ENCODE measurements around the gene AKAP13.

AKAP13 gene

DNA sequence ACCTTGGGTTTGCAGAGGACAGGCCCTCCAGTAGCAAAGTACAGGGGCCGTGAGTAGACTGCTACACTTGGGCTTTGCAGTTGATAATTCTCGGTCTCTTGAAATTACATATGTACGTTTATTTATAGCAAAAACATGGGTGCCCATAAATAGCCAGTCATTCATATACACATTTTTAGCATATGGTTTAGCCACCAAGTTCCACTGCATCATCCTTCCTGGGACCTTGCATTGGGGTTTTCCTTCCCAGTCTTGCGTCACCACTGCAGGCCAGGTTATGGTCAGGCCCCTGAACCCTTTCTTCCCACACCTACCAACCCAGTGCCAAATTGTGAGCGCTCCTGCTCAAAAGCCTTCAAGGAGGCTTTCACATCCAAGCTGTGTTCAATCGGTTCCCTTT, 401.7 kb downstream of the AKAP13 start:
- TF ChIP-seq, protein P1, sequence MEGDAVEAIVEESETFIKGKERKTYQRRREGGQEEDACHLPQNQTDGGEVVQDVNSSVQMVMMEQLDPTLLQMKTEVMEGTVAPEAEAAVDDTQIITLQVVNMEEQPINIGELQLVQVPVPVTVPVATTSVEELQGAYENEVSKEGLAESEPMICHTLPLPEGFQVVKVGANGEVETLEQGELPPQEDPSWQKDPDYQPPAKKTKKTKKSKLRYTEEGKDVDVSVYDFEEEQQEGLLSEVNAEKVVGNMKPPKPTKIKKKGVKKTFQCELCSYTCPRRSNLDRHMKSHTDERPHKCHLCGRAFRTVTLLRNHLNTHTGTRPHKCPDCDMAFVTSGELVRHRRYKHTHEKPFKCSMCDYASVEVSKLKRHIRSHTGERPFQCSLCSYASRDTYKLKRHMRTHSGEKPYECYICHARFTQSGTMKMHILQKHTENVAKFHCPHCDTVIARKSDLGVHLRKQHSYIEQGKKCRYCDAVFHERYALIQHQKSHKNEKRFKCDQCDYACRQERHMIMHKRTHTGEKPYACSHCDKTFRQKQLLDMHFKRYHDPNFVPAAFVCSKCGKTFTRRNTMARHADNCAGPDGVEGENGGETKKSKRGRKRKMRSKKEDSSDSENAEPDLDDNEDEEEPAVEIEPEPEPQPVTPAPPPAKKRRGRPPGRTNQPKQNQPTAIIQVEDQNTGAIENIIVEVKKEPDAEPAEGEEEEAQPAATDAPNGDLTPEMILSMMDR (IDR thresholded peaks at IDR 0.05; ENCODE audit: low read depth, low read length, missing control alignments), result no peak
- no peak for DNase-seq (ENCODE audit: extremely low read depth, low read depth)
- H3K4me3 ChIP-seq (replicated peaks; ENCODE audit: low read depth, low read length), result no peak overlapping the region

DNA sequence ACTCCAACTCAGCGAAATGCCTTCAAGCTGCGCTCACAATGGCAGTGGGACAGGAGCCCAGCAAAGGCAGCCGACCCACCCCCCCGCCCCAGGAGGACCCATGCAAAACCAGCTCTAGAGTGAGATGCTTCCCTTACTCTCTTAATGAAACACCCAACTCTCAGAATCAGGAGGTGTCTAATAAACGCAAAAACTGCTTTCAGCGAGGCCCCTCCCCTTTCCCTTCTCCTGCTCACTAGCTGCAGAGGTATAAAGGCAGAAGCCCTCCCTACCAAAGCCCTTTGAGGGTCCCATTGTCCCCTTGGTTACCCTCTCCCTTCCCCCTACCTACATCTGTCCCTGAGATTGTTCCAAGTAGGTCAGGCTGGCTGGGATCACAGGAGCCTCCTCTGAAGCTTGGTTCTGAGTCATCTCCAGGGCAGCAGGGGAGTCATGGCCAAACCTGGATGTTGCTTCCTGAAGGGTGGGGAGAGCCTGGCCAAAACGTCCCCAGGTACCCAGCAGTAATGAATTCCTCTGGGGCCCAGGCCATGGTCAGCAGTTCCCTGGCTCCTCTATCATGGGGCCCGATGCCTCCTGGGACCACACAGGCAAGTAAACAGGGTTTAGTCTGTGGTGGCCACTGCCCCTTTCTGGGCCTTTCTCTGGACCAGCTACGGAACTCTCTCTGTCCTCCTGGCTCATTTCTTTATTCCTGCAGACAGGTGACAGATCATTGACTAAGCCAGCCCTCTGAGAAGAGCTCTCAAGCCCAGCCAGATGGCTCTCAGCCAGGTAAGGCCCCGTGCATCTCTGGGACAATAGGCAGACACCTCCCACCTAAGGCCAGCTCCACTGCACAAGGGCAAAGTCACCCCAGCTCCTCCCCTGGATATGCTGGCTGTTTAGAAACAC, 405.7 kb downstream of the AKAP13 start:
- H3K4me3 ChIP-seq (replicated peaks; ENCODE audit: low read depth, low read length), result no peak overlapping the region
- TF ChIP-seq, protein P1 (IDR thresholded peaks at IDR 0.05; ENCODE audit: low read depth, low read length, missing control alignments), result no peak
- DNase-seq (ENCODE audit: extremely low read depth, low read depth), result no peak

DNA sequence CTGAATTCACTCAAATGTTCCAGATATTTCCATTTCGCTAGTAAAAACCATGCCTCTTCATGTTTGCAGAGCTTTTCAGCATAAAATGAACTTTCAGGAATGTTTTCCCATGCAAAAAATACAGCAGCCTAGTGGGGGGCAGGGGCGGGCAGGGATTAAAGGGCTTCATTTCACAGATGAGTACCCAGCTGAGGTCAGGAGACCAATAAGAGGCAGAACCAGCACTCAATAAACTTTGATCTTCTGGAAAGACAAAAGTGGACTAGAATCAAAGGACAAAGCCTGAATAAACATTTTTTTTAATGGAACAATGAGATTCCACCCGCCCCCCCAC, 406.3 kb downstream of the AKAP13 start:
- TF ChIP-seq, protein P1 (IDR thresholded peaks at IDR 0.05; ENCODE audit: low read depth, low read length, missing control alignments), result no peak
- DNase-seq (ENCODE audit: extremely low read depth, low read depth), result no peak
- H3K4me3 ChIP-seq (replicated peaks; ENCODE audit: low read depth, low read length), result no peak overlapping the region

DNA sequence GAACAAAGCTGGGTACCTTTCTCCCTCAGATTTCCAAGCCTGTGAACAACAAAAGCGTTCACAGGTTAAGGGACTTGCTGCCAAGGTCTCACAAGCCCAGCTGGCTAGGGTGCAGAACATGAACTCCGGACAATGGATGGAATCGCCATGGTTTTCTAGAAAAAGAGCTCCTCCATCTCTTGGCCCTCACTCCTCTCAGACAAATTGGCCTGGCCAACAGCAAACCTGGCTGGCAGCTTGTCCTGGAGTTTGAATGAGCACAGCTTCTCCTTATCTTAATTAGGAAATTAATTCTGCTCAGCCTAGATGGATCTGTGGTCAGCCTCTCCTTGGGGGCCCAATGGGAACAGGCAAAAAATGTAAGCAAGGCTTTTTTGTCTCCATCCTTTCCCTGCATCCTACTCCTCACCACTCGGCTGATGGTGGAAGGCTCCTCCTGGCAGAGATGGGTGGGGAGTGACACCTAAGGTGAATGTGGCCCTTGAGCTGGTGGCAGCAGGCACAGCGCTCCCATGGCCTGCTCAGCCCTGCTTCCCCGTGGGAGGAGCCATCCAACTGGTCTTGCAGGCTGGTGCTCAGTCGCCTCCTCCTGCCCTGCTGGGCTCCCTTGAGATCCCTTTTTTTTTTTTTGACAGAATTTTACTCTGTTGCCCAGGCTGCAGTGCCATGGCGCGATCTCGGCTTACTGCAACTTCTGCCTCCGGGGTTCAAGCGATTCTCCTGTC, 408.5 kb downstream of the AKAP13 start:
- TF ChIP-seq, protein P1 (IDR thresholded peaks at IDR 0.05; ENCODE audit: low read depth, low read length, missing control alignments), result no peak

DNA sequence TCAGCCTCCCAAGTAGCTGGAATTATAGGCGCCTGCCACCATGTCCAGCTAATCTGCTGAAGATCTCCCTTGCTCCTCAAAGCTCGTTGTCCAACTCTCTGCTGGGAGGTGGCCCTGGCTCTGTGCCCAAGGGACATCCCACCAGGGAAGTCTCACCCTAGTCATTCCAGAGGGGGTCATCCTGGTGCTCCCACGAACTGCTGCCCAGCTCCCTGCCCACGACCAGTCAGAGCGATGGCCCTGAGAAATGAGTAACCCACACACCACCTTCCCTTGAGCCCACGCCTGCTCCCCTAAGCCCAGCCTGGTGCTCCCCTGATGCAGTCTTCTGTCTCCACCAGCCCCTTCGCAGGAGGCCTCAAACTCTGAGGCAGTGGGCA, 409.1 kb downstream of the AKAP13 start:
- H3K4me3 ChIP-seq (replicated peaks; ENCODE audit: low read depth, low read length), result no peak overlapping the region
- DNase-seq (ENCODE audit: extremely low read depth, low read depth), result no peak
- TF ChIP-seq, protein P1 (IDR thresholded peaks at IDR 0.05; ENCODE audit: low read depth, low read length, missing control alignments), result no peak

More for the DNA sequence above, 408.5 kb downstream of the AKAP13 start:
- H3K4me3 ChIP-seq (replicated peaks; ENCODE audit: low read depth, low read length), result no peak overlapping the region
- no peak for DNase-seq (ENCODE audit: extremely low read depth, low read depth)

DNA sequence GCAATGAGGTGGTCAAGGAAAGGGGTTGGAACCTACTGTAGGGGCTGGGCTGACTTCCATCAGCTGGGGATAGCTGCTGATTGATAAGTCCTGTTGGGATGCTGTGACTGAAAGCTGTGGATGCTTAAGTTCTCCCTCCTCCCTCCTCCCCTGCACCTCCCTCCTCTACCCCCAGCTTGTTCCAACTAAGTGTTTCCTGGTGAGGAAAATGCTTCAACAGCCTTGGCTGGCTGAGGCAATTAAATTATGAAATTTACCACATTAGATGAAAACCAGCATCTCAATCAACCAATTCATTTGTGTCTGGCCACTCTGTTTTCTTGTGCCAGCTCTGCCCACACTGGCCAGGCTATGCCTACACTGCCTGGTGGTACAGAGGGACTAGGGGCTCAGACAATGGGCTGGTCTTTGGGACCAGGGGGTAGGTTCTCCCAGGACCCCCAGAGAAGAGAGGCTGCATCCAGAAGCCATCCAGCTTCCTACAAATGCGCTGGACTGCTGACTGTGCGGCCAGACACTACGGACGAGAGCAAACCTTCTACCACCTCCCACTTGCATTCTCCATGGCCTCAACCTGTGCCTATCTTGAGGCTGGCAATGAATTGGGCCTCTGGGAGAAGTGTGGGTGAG, 411.8 kb downstream of the AKAP13 start:
- H3K4me3 ChIP-seq (replicated peaks; ENCODE audit: low read depth, low read length), result no peak overlapping the region
- TF ChIP-seq, protein P1 (IDR thresholded peaks at IDR 0.05; ENCODE audit: low read depth, low read length, missing control alignments), result no peak
- no peak for DNase-seq (ENCODE audit: extremely low read depth, low read depth)
